Testis (tissue), 2 donors: ENCODE results near the gene PPP1R9A.

Experiments
- CTCF ChIP-seq, 3 experiments: fragments of 450-650 bp in 2 of 3; fragments of 200-600 bp in 1 of 3; sonication (generic) in 1 of 3; IDR thresholded peaks; one replicate each; pipeline ENCODE4 v1.5.1; 2016 to 2019; ENCODE audit warnings: antibody characterized with exemption in 3 of 3, mild to moderate bottlenecking in 2 of 3, moderate library complexity in 1 of 3
- POLR2A ChIP-seq: fragments of 450-650 bp; IDR thresholded peaks from one replicate; pipeline ENCODE4 v1.6.1; 2017; ENCODE audit warnings: antibody characterized with exemption, mild to moderate bottlenecking, moderate library complexity

- TF ChIP-seq CTCF (IDR thresholded peaks at IDR 0.05) (no peak), POLR2A (no peak)
These were observed 358.2 kb downstream of the PPP1R9A start for GRCh38 chr7:95265634-95266033.
